HG02571 (cell line): Measurements from ENCODE around the gene MGAT5B.

ENCODE experiments used
- ATAC-seq: cut with Tn5 transposase; IDR thresholded peaks from one replicate; pipeline ENCODE4 v1.9.1; 2021; ENCODE audit warnings: mild to moderate bottlenecking, moderate library complexity; ENCODE audit not compliant: unreplicated experiment

MGAT5B gene

DNA sequence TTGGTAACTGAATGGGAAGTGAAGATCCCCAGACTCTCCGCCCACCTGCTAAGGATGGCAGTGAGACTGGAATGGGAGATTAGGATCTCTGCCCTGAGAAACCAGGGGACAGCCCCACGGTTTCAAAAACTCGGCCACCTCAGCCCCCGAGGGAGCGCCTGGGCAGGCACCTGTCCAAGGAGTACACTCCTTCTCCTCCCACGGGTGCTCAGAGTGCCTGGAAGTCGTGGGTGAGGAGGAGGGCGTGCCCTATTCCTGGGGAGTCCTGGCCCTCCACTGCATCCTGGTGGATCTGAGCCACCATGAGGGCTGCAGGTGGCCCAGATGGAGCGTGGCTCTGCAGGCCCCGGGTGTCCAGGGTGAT is 78.5 kb downstream of the MGAT5B start:
- ATAC-seq: no peak

DNA sequence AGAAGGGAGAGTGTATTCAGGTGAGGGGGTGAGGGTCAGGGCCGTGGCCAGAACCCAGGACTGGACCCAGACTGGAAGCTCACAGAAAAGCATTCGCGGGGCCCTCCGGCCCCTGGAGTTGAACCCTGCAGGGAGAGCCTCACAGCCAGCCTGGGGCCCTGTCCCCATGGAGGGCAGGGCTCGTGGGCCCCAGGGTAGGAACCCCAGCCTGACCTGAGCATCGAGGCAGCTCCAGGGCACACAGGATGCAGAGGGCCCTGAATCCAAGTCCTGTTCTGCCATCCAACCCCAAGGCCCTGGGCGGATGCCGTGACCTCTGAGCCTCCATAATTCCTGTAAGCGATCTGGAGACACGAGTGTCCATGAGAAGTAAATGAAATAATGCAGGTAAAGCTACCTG is 79.1 kb downstream of the MGAT5B start:
- no peak for ATAC-seq

DNA sequence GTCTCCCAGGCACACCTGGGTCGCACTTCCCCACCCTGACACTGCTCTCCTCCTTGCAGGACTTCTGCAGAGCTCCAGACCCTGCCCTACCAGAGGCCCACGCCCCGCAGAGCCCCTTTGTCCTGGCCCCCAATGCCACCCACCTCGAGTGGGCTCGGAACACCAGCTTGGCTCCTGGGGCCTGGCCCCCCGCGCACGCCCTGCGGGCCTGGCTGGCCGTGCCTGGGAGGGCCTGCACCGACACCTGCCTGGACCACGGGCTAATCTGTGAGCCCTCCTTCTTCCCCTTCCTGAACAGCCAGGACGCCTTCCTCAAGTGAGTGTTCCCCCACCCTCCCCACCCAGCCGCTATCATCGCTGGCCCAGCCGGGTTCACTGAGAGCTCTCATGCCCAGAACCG is 79.6 kb downstream of the MGAT5B start:
- no peak for ATAC-seq

DNA sequence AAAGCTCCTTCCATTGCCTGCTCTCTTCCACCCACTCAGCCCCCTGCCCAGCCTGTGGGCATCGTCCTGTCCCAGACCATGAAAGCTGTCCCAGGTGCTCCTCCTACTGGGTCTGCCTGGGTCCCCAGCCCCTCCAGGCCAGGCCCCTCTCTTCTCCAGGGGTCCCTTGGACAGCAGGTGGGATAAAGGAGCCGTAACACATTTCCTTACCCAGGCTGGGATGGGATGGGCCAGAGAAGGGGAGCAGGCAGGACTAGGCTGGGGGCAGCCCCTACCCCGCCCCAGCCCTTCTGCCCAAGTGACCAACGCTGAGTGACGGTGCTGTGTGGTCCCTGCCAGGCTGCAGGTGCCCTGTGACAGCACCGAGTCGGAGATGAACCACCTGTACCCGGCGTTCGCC is 80.1 kb downstream of the MGAT5B start:
- ATAC-seq: no peak

DNA sequence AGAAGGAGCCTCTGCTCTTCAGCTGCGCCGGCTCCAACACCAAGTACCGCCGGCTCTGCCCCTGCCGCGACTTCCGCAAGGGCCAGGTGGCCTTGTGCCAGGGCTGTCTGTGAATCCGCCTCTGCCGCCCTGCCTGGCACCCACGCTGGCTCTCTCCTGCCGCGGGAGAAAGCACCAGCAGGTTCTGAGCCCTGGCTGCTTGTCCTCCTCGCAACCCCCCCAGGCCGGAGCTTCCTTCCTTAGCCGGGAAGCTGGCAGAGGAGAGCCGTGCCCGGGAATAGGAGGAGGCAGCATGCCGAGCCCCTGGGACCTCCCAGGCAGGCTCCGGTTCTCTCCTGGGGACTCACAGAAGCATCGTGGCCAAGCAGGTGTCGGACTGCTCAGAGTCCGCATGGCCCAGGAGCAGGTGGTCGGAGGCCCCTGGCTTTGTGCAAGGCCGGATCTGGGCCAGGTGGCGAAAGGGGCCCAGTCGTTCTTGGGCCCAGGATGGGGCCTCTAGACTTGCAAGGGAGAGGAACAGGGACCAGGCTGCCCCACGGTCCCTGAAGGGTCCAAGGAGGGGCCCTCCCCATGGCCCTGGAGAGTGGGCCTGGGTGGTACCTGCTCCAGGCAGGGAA is 80.6 kb downstream of the MGAT5B start:
- ATAC-seq: no peak

DNA sequence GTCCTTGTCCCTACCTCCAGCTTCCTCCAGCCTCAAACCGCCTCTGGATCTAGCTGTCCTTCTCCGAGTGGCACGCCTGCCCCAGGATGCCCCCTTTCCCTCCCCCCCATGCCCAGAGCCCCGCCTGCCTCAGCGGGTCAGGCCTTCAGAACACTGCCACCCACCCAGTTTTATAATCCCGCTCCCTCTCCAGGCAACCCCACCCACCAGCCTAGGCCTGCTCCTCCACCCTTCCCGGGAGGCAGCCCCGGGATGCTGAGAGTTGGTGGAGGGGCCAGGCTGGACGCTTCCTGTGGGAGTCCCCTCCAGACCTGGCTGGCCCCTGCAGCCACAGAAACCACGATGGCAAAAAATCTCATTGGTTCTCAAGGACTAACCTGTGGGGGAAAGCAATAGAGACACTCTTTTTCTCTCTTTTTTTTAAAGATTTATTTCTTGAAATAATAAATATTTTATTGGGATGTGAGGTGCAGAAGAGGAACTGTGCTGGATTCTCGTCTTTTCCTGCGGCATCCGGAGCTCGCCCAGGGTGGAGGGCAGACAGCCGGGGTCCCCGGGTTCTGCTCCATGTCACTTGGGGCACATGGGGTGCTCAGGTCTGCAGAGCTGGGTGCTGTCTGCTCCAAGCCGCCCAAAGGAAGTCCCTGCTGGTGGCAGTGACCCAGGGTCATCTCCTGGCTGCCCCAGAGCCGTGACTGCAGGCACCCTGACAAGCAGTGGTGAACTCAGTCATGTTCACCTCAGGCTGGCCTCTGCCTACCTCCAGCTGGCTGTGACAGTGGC is 81.9 kb downstream of the MGAT5B start:
- ATAC-seq: no peak

DNA sequence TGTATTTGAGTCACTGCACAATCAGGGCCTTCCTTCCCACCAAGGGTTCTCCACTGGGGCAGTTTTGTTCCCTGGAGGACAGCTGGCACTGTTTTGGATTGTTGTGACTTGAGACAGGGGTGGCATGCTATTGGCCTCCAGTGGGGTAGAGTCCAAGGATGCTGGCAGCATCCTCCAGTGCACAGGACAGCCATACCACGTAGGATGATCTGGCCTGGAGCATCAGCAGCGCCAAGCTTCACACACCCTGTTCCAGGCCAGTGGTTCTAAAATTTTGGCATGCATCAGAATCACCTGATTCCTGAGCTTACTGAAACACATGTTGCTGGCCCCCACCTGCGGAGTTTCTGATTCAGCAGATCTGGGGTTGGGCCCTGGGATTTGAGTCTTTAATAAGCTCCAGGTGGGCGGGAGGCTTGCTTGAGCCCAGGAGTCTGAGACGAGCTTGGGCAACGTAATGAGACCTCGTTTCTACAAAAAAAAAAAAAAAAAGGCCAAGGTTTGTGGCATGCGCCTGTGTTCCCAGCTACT is 83.2 kb downstream of the MGAT5B start:
- no peak for ATAC-seq

DNA sequence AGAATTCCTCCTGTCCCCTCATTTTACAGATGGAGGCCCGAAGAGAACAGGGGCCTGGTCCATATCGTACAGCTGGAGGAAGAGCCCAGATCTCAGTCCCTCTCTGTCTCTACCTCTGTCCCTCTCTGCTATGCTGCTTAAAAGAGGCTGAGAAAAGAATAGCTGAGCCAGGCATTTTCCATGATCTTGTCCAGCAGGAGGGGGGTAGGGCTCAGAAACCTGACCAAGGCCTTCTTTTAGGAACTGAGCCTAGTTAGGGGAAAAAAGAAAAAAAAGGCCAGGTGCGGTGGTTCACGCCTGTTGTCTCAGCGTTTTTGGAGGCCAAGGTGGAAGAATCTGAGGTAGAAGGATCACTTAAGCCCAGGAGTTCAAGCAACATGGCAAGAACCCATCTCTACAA is 84.2 kb downstream of the MGAT5B start:
- no peak for ATAC-seq

DNA sequence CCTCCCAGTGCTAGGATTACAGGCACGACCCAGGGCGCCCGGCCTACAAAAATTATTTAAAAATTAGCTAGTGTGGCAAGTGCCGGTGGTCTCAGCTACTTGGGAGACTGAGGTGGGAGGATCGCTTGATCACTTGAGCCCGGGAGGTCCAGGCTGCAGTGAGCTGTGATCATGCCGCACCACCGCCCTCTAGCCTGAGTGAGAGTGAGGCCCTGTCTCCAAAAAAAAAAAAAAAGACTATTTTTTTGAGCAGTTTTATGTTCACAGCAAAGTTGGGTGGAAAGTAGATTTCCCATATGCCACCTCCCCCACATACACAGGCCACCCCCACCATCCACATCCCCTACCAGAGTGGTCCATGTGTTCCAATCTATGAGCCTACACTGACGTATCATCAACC is 84.9 kb downstream of the MGAT5B start:
- no peak for ATAC-seq

DNA sequence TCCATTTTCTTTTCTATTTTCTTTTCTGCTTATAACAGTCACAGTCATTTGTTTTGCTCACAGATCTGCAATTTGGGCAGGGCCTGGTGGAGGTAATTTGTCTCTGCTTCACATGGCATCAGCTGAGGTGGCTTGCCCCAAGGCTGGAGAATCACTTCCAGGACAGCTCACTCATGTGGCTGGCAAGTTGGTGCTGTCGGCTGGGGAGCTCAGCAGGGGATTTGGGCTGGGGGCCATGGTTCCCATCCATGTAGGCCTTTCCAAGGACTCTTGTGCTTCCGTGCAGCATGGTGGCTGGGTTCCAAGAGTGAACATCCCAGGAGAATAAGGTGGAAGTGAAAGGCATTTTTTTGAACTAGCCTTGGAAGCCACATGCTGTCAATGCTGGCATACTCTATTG is 85.7 kb downstream of the MGAT5B start:
- no peak for ATAC-seq

DNA sequence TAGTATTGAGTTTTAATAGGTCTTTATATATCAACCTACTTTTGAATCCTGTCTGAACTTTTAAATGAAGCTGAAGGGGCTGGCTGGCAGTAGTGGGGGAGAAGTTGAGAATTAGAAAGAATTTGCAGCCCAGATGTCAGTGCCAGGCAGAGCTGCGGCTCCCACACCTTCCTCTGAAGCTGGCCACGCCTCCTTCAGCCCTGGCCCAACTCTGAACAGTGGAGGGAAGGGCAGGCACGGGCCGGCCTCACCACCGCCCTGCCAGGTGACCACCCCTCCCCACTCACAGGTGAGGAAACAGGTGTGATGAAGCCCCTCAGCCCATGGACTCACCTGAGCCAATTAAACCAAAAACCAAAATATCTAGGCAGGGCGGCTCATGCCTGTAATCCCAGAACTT is 87.0 kb downstream of the MGAT5B start:
- ATAC-seq: no peak

DNA sequence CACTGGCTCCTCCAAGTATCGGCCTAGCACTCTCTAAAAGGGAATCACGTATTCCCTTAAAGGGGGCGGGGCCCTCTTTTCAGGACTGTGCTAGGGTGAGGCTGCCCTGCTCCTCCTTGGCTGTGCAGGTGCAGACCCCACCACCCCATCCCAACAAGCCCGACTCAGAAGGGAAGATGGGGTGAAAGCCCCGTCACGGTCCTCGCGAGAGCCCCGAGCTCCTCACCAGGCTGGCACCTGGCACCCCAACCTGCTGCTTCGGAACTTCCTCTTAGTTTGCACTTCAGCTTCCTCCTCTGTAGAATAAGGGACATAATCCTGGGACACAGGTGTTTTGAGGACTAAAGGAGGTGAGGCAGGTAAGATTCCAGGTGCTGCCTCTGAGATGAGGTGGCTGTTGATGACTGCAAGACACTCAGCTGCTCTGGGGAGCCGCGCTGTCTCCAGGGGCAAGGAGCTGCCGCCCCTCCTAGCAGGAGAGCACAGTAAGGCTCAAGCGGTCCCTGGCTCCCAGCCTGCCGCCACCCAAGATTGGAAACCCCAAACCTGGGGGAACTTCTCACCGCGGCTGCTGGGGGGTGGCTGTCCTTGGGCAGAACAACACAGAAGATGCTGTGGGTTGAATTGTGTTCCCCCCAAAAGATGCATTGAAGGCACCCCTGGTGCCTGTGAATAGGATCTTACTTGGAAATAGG is 88.8 kb downstream of the MGAT5B start:
- no peak for ATAC-seq

DNA sequence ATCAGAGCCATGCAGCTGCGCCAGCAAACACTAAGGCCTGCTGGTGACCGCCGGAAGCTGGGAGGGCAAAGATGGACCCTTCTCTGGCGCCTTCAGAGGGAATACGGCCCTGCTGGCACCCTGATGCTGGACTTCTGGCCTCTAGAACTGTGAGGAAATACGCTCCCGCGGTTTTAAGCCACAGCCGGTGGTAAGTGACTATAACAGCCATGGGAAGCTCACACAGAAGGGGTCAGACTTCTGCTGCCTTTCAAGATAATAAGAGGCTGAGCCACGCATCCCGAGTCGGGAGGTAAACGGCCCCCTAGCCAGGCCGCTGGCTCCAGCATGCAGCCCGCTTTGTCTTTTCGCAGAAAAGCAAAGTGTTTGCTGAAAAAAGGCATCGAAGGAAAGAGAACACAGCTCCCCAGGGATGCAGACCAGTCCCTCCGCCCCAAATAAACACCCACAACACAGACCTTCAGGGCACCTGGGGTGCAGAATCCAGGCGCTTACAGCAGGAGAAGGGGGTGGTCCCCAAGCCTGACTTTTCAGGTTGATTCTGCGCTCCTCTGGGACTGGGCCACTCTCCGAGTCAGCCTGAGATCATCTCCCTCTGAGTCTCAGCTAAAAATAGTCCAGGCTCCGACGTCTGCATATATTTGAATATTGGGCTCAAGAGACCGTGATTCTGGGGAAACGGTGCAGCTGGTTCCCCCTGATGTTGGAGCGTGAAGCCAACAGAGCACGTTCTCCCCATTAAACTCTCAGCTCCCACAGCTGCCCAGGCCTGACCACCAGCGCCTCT is 89.7 kb downstream of the MGAT5B start:
- ATAC-seq: no peak

DNA sequence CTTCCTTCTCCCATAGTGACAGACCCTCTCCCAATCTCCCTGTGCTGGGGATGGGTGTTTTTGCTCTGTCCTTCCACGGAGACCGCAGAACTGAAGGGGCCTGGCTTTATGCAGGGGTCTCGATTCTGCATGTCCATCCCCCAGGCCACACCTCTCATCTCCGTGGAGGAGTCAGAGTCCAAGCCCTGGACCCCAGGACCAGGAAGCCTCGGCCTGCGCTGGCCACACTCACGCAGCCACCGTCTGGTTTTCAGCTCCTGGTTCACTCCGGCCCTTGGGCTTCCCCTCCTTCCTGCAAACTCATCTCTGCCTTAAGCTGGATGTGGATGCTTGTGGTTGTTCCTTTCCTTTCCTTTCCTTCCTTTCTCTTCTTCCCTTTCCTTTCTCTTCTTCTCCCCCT is 90.8 kb downstream of the MGAT5B start:
- ATAC-seq: no peak

DNA sequence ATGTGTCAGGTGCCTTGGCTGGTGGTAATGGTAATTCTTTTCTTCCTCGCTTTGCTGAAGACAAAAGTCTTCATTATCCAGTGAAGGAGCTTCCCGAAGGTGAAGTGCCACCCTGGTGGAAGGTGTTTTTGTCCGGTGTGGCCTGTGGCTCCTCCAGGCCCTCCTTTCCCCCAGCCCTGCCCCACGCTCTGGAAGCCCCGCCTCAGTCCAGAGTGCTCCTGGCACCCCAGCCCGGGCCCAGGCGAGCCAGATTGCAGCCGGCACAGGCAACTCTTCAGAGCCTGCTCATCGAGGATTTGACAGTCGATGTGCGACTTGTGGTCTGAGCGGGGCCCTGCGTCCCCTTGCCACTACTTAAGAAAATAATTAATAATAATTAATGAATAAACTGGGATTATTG is 93.7 kb downstream of the MGAT5B start:
- no peak for ATAC-seq

DNA sequence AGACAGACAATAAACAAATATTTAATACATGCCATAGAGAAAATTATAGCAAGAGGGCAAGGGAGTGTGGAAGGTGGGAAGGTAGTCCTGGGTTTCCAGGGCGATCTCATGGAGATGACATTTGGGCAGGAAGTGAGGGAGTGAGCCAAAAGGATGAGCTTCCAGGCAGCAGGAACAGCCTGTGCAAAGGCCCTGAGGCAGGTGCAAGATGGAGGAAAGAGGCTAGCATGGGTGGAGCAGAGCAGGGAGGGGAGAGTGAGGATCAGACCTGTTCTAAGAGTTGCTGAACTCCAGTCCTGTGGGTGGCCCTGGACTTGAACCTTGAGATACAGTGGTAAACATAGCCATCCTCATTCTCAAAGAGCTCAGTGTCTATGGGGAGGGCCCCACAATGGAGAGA is 94.7 kb downstream of the MGAT5B start:
- no peak for ATAC-seq

DNA sequence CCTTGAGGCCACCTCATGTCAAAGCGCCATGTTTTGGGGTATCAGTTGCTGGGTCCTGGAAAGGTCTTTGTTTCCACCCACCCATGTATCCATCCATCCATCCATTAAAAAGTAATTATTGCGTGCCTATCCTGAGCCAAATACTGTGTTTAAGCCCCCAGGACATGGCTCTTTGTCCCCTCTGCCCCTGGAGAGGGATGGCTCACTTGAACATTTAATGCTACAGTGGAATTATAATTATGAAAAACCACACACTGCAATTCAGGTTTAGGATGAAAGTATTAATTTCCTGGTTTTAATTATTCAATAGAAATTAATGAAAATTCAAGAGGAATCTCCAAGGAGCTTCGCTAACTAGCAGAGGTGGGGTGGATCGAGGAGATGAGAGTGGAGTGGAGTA is 97.8 kb downstream of the MGAT5B start:
- no peak for ATAC-seq

DNA sequence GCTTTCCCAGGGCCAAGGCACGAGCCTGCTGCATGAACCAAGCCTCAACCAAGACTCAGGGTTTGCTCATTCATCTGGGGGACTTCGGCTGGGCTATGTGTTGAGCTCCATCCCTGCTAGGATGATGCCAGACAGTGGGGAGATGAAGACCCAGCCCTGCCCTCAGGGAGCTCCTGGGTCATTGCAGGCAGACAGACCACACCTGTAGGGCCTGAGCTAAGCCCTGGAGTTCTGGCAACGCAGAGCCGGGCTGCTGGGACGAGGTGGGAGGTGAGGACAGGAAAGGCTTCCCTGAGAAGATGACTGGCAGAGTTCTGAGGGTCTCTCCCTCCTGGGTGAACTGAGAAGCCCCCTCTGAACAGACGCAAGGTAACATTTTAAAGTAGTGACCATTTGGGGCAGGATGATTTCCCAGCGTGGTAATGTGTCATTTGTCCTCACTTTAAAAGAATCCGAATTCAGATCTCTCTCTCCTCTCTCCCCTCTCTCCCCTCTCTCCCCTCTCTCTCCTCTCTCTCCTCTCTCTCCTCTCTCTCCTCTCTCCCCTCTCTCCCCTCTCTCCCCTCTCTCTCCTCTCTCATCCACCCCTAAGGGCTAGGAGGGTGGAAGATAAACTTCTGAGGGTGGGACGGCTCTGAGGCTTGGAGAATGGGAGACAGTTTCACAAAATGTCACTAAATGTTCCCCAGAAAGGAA is 98.4 kb downstream of the MGAT5B start:
- no peak for ATAC-seq

DNA sequence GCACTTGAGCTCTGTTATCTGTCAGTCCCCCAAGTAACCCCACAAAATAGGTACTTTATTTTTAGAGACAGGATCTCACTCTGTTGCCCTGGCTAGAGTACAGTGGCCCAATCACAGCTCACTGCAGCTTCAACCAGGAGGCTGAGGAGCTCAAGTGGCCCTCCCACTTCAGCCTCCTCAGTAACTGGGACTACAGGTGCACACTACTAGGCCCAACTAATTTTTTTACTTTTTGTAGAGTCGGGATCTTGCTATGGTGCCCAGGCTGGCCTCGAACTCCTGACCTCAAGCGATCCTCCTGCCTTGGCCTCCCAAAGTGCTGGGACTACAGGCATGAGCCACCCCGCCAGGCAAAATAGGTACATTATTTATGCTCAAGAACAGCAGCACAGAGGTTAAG is 99.6 kb downstream of the MGAT5B start:
- ATAC-seq: no peak

DNA sequence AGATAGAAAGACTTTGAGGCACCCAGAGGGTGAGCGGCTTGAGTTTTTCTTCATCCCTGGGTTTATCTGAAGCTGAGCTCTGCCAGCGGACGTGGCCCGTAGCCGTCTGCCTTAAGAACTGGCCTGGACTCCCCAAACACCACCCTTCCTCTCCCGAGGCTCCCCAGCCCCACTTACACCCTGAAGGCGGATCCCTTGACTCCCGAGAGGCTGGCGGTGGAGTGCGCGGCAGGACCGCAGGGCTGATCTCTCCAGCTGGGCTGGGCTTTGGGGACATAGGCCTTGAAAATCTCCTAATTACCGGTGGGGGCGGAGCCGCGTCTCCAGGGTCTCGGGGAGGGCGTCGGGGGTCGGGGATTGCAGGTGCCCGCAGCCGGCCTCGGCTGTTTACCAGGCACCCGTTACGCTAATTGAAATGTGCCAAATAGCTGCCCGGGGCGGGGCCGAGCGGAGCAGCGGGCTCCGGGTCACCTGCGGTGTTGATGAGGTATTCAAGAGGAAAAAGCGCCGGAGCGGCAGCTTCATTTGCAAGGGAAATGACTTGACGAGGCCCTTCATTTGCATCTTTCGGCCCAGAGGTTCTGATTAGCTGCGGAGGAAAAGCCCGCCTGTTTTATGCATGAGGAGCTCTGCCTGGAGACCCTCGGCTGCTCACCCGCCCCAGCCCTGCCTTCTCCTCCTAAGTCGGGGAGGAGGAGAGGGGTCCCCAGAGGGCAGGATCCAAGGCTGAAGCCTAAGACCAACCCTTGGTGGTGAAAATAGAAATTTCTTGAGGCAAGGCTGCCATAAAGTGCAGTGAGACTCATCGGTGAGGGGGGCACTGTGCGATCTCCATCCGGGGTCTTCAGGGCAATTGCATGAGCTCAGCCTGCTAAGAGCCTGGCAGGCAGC is 100.7 kb downstream of the MGAT5B start:
- no peak for ATAC-seq
